GM19035 (cell line): ENCODE results near the gene GNS.
A peak's percentile ranks its signal among the peaks of the same experiment; 100 is the strongest.

Experiments used
- ATAC-seq: cut with Tn5 transposase; IDR thresholded peaks from one replicate; pipeline ENCODE4 v1.9.1; 2021; ENCODE audit not compliant: unreplicated experiment

GNS gene

DNA sequence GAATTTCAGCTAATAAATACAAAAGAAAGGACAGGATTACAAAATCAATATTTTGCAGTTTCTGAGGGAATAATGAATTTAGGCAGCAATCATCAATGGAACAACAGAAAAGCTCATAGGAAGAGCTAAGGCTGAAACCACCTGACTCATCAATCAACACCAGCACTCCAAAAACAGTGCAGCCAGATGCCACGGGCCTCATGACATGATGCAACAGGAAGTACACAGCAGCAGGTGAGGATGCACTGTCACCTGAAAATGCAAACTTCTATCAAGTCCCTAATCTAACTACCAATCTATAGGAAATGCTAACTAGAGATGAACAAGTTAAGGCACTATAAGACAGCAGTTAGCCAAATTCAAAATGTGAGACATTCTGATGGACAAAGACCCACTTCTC is 21.7 kb downstream of the GNS start:
- no peak for ATAC-seq

DNA sequence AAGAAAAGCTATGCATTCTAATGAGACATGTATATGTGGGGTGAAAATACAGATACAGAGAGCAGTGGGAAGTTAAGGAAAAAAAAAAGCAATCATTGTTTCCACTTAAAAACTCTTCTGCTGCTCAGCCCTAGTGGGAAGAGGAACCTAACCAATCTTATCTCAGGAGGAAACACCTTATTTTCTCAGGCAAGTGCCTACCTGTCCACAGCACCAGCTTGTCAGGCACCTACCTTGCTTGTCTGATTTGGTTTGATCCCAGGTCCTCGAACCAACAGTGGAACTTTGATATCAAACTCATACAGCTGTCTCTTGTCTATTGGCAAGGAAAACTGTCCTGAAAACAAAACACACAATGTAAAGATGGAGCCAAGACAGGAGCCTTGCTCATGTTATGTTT is 22.4 kb downstream of the GNS start:
- no peak for ATAC-seq

DNA sequence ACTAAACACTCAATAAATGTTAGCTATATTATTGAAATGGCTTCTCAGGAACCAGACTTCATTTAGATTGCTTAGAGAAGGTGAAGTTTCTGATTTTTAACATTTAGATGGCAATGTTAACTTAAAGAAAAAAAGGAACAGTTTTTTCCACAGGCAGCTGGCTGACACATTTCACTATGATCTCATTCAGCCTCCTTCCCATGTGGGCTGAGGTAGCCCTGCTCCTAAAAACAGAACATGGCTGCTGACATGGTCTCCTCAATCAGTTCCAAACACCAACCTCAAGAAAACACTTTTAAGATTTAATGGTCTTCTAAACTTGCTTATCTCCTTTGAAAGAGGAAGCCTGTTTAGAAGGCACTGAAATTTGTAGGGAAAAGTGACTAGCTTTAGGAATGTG is 23.8 kb downstream of the GNS start:
- no peak for ATAC-seq

DNA sequence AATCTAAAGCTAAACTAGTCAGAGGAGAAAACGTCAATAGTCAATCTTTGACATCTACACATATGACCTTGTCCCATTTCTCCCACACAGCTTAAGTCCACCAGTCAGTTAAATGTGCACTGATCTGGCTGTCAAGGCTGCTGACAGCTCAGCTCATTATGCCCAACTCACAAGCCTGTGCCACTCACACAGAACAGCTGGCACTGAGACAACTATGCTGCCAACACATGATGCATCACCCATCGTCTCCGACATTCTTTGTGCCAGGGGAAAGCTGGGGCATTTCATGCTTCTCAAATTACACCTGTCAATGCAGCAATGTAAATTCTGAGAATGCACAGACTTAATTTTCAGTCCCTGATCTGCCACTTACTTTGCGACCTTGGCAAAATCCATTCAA is 25.3 kb downstream of the GNS start:
- ATAC-seq: no peak

DNA sequence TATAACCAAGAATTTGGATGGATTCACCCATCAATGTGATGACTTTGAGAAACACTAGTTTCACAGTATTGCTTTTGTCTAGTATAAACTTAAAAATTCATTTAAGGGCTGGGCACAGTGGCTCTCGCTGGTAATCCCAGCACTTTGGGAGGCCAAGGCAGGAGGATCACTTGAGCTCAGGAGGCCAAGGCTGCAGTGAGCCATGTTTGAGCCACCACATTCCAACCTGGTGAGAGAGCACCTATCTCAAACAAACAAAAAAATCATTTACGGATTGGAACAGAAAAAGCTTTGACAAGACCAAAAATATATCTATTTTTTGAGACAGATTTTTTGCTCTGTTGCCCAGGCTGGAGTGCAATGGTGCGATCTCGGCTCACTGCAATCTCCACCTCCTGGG is 27.5 kb downstream of the GNS start:
- ATAC-seq: no peak

DNA sequence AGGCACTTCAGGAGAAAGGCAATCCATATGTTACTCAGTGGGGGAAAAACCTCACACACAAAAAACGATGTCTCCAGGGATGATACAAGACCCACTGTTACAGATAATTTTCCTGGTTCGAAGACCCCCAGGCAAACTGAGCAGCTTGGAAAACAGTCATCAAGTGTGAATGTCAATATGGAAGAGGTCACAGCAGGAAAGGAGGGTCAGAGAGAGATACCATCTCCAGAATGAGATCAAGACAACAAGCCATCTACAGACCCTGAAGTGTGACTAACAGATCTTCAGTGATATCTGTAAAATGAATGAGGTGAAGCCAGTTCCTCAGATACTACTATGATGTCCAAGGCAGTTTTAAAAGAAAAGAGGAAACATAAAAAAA is 28.6 kb downstream of the GNS start:
- no peak for ATAC-seq

DNA sequence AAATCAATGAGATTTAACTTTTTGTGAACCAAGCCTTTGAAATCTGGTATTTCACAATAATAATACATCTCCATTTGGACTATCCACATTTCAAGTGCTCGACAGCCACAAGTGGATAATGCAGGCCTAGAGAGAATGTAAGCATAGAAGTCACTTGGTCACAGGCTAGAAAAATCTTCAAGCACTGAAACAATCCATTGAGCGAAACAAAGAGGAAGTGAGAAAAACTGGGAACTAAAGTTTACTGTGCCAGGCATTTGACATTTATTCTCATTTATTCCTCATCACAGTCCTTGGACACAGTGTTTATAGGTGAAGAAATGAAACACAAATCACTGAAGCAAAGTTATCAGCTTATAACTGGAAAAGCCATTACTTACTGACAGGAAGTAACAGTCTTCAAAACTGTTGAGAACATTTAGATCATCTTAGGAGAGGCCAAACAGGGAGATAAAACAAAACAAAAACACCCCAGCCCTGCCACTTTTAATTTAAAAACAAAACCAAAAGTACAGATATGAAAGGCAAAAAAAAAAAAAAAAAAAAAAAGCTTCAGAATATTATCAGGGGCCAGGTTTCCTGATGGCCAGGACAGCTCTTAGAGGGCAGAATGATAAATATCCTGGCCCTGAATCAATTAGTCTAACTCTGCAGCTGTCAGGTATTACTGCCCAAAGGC is 29.2 kb downstream of the GNS start:
- ATAC-seq: no peak

DNA sequence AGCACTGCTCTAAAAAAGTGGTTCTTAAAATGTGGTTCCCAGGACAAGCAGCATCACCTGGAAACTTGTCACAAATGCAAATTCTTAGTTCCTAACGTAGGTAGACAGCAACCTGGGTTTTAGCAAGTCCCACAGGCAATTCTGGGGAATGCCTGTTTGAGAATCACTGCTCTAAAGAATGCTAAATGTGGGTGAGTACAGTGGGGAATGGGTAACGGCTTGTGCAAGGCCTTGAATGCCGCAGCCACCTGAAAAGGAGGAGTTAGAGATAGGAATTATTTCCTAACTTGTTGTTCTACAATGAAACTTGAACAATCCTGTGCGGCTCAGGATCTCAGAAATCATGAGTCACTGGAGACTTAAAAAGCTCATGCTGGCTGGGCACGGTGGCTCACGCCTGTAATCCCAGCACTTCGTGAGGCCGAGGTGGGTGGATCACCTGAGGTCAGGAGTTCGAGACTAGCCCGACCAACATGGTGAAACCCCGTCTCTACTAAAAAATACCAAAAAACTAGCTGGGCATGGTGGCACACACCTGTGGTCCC is 34.9 kb downstream of the GNS start:
- ATAC-seq: no peak

DNA sequence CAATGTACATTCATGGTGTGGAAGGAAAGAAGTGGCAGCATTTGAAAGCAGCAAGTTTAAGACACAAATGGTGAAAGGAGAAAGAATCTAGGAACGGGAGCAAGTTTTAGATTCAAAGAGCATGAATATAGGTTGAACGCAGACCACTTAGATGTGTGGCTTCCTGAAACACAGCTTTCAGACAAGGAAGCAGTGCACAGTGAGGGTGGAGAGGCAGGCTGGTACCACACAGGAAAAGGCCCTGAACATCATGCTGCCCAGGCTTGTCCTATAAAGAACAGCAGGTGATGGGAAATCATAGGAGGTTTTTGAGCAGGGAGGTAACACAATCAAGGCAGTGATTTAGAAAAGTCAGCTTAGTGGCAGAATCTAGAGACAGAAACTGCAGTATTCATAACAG is 35.6 kb downstream of the GNS start:
- no peak for ATAC-seq

DNA sequence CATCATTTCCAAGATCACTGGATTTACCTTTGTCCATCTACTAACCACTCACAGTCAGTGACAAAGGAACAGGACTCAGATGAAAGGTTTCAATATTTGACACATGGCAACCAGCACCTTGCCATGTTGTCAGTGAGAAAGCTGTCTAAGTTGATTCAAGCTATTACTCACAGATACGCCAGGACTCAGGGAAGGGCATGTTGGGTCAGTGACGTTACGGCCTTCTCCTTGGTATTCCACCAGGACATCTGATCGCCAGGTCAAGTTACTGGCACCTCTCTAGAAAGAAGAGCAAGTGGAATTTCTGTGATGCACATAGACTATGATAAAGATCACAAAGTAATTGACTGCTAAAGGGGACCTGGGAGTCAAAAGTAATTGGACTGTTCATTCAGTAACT is 36.4 kb downstream of the GNS start:
- ATAC-seq: no peak

DNA sequence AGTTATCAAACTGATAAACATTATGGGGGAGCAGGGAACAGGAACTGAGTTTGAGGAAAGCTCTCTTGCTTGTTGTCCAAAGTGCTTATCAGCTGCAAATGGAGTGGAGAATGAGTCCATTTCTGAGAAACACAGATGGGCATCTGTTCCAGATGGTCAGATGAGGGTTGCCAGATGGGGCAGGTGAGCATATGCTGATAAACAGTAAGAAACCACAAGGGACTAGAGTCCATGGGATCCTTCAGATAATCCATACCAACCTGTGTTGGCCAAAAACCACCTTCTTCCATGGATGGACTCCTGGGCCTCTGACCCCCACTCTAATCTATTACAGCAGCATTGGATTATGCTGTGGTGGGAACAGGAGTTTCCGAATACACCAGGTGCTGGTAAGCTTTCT is 38.3 kb downstream of the GNS start:
- ATAC-seq: no peak

DNA sequence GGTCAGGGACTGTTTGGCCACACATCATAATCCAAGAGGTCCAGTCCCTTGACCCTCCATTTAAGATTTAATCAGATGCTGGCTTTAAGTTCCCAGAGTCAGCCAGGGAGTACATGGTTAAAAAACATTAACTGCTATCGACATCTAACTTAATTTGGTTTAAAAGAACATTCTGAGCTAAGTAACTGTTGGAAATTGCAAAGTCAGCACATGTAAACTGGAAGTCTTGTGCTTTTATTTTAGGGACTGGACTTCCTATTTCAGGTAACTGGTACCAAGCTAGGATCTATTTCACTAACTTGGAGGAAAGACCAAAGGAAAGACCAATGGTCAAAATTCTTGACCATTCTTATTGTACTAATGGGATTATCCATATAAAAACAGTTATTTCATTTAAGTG is 40.6 kb downstream of the GNS start:
- ATAC-seq: no peak

DNA sequence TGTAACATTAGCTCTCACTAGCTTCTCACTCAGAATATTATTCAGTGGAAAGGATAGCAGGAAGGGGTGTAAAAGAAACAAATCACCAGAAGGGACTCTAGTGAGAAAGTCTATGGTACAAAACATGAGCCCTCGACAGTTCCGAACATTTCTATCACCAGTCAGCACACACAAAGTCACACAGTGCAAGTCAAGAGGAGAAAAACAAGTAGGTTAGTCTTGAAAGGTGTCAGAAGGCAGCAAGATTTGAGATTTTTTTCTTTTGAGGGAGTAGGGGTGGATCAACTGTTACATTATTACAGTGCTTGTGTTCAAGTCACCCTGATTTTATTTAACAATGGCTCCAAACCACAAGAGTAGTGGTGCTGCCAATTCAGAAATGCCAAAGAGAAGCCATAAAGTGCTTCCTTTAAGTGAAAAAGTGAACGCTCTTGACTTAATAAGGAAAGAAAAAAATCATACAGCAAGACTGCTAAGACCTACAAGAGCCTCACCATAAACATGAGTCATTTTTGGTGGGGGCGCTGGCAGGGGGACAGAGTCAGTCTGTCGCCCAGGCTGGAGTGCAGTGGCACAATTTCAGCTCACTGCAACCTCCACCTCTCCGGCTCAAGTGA is 42.3 kb downstream of the GNS start:
- ATAC-seq: no peak

DNA sequence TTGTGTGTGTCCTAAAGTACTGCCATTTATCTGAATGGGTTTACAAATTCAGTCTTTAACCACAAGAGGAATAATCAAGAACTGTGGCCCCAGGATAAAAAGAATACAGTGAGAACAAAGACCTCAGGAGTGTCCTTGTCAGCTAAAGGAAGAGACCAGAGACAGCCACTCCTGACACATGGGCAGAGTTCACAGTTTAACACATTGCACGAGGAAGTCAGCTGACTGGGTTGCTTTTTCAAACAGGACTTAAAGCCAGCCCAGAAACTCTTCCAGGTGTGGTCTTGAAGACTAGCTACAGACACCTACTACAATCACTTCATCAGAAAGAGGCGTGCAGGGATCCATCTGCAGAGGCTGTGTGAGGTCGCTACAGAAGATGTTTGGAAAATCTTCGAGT is 42.8 kb downstream of the GNS start:
- no peak for ATAC-seq

DNA sequence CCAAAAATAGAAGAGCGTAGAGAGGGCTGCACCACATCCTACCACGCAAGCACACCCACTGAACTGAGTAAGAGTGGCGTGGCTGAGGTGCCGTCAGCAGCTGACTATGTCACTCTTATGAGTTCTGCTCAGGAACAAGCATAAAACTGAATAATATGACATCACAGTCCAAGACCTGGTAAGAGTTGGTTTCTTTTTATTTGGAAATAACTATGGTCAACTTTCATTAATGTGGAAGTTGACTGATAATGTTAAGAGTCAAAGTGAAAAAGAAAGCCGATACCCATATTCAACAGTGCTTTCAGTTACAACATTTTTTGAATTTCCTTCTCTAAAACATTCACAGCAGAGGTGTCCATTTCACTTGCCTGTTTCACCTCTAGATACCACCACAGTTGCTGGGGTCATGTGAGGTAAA is 44.6 kb downstream of the GNS start:
- peak; percentile 82 for ATAC-seq

DNA sequence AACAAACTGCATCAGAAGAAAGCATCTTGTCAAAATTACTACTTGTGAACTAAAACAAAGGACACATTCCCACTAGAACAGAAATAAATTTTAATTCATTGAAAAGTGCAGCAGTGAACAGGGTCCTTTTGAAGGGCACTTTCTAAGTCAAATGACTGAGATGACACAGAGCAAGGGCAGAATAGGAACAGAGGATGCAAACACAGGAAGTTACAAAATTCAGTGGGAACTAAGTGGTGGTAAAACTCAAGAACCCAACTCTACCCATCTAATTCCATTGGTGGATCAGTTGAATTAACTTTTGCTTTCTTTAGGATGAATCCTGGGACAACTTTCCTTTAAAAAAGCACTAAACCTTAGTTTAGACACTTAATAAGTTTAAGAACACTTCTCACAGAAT is 45.8 kb downstream of the GNS start:
- no peak for ATAC-seq

DNA sequence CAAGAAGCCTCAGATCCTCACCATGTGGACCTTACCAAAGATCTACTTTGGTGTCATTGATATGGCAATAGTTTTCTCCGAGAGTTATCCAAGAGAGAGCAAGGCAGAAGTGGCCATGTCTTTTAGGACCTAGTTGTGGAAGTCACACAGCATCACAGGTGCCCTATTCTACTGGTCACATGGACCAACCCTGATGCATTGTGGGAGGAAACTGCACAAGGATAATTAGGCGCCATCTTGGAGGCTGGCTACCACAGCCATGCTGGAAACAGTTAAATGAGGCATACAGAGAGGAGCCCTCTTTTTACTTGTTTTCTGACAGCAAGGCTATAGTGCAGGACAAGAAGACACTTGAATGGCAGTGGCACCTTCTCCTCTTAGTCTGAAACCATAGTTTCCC is 49.8 kb downstream of the GNS start:
- no peak for ATAC-seq

DNA sequence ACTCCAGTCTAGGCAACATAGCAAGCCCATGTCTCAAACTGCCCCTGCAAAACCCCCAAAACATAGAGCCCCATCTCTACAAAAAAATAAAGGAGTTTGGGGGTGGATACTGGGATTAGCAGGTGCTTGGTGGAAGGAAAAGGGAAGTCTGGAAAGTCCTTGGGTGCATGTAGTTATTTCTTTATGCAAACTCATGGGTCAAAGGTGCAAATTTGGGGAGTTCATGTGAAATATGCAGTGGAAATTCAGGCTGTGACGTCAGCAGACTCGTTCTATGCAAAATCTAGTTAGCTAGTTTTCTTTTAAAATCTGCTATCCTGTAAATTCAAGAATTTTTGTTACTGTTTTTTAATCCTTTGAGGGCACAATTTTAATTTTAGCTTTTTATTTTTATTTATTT is 51.3 kb downstream of the GNS start:
- no peak for ATAC-seq

DNA sequence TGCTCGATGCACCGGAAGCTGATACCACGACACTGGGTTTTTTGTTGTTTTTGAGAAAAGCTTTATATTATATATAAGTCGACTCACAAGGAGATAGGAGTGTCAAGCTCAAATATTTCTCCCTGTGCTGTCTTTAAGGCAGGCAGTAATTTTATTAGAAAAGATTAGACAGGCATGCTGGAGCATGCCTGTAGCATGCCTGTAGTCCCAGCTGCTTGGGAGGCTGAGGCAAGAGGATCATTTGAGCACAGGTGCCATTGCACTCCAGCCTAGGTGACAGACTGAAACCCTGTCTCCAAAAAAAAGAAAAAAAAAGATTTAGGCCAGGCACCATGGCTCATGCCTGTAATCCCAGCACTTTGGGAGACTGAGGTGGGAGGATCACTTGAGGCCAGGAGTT is 51.8 kb downstream of the GNS start:
- no peak for ATAC-seq

DNA sequence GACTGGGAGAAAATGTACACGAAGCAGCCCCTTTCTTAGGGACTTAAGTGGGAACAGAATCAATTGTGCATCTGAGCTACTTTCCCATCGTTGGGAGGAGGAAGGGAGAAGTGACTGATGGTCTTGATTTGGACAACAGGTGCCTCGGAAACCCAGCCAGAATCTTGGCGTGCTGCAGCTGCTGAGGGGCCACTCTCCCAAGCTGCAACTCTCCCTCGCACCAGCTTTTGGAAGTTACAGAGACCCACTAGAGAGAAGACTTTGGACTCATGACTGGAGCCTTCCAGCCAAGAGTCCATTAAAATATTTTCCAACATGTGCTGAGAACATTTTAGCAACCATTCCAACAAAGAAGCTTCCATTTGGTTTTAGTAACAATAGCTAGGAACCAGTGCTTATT is 52.3 kb downstream of the GNS start:
- no peak for ATAC-seq

DNA sequence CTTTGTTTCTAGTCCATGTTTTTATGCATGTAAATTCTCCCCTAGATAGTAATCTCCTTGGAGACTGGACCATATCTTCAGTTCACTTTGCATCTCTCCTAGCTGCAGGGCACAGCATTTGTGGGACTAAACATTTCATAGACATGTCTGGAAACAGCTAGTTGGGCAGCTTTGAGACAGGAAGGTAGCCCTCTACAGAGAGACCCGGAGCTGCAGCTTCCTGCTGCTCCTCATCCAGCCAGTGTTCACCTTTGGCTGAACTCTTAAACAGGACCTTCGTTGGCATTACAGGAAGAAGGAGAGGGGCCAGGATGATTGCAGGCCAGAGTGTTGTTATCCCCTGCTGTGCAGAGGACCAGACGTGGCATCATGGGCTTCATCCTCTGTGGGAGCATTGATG is 52.9 kb downstream of the GNS start:
- ATAC-seq: no peak

DNA sequence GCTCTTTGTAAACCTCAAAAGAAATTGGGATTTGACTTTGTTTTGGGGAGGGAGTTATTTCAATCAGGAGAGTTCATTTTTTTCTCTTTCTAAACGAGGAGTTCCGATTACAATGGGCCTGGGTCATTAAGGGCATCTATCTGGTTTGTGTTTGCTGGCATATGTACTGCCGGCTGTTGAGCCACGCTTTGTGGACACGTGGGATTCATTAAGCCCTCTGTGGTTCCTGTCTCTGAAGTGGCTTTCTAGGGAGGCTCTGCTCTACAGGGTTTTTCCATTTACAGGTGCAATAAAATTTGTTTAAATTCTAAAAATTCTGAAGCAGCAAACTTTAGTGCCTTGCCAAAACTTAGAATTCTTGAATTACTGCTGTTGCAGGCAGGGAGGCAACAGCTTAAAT is 57.9 kb downstream of the GNS start:
- ATAC-seq: no peak

DNA sequence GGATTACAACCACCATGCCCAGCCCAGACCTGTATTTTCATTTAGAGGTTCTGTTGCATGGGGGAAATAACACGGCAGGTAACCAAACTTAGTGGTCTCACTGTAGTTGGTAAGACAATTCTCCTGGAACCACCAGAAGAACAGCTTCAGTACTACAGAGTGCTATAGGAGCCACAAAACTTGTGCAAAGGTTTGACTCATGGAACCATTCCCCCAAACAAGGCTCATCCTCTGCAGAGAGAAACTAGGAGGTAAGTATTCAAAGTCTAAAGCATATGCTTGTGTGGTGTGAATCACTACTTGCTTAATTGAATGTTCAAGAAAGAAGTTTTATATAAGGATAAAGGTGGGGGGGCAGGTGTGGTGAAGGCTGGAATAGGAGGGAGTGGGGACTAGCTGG is 58.7 kb downstream of the GNS start:
- ATAC-seq: no peak
